HG03025 (cell line): Measurements from ENCODE around the gene NFKBIZ.
"Not testable (repeated sequence)": the region's sequence is repeated elsewhere in the genome, so short reads cannot be mapped to it uniquely, and the experiment has no call there.

Experiments
- ATAC-seq: cut with Tn5 transposase; IDR thresholded peaks from one replicate; pipeline ENCODE4 v1.9.1; 2021; ENCODE audit warnings: mild to moderate bottlenecking, moderate library complexity; ENCODE audit not compliant: unreplicated experiment, low FRiP score

The NFKBIZ gene

GRCh38 chr3:101850246-101851051 lies 1.1 kb downstream of the NFKBIZ start:
- ATAC-seq: no peak

GRCh38 chr3:101851072-101851770 lies 1.9 kb downstream of the NFKBIZ start:
- ATAC-seq: no peak

GRCh38 chr3:101851850-101852714 lies 2.8 kb downstream of the NFKBIZ start:
- no peak for ATAC-seq

GRCh38 chr3:101852983-101853840 lies 3.9 kb downstream of the NFKBIZ start:
- no peak for ATAC-seq

- ATAC-seq: no peak
These were observed 4.7 kb downstream of the NFKBIZ start for GRCh38 chr3:101853982-101854381.

GRCh38 chr3:101854608-101855304 lies 5.4 kb downstream of the NFKBIZ start:
- no peak for ATAC-seq

GRCh38 chr3:101857301-101857741 lies 8.0 kb downstream of the NFKBIZ start:
- no peak for ATAC-seq

- no peak for ATAC-seq
These were observed 9.2 kb downstream of the NFKBIZ start for GRCh38 chr3:101858464-101859030.

- no peak for ATAC-seq
These were observed 10.7 kb downstream of the NFKBIZ start for GRCh38 chr3:101859882-101860448.

- no peak for ATAC-seq
These were observed 12.0 kb downstream of the NFKBIZ start for GRCh38 chr3:101861212-101861788.

GRCh38 chr3:101861789-101862415 lies 12.6 kb downstream of the NFKBIZ start:
- ATAC-seq: no peak

GRCh38 chr3:101862416-101863165 lies 13.3 kb downstream of the NFKBIZ start:
- ATAC-seq: no peak

GRCh38 chr3:101864926-101865325 lies 15.6 kb downstream of the NFKBIZ start:
- not testable (repeated sequence) for ATAC-seq

- ATAC-seq: no peak
These were observed 16.6 kb downstream of the NFKBIZ start for GRCh38 chr3:101865751-101866509.

GRCh38 chr3:101867511-101867910 lies 18.2 kb downstream of the NFKBIZ start:
- no peak for ATAC-seq

GRCh38 chr3:101867996-101868395 lies 18.7 kb downstream of the NFKBIZ start:
- no peak for ATAC-seq
